GM18951 (cell line): Measurements from ENCODE around the gene USP30.
"Not testable (repeated sequence)": the region's sequence is repeated elsewhere in the genome, so short reads cannot be mapped to it uniquely, and the experiment has no call there.

Source experiments
- POLR2A ChIP-seq: IDR thresholded peaks from 4 replicates; pipeline ENCODE4 v1.6.1; 2011; ENCODE audit warnings: mild to moderate bottlenecking; ENCODE audit not compliant: insufficient read length, insufficient read depth; ENCODE audit errors: extremely low read depth
- in situ Hi-C: fragments of 300-500 bp; cut with MboI; formaldehyde crosslinking; loops from one replicate; pipeline ENCODE4 v1.12.0; 2022; ENCODE audit warnings: low sequenced_read_pairs, mixed read lengths, inconsistent platforms; ENCODE audit not compliant: unreplicated experiment

USP30 gene

GRCh38 chr12:109052414-109053323 is at the start of gene USP30:
Gene USP30, plus strand, starts transcription at chr12:109052576. Its CDS starts 103 bp downstream, at chr12:109052679.
- TF ChIP-seq POLR2A = peak; percentile 25
- in situ Hi-C loops = loop anchor here (25.0 kb wide), 1 partner anchor 390 kb away; no protein-coding TSS in a partner anchor

GRCh38 chr12:109004017-109004416 is 48.4 kb upstream of the USP30 start:
- in situ Hi-C loops = no loop called here
- no peak for TF ChIP-seq POLR2A

- TF ChIP-seq POLR2A = no peak
- in situ Hi-C loops = no loop called here
Observed at GRCh38 chr12:109009766-109010165, 42.6 kb upstream of the USP30 start.

GRCh38 chr12:109010259-109010658 is 42.1 kb upstream of the USP30 start:
- TF ChIP-seq POLR2A = no peak
- in situ Hi-C loops = no loop called here

GRCh38 chr12:109014984-109015765 is 37.2 kb upstream of the USP30 start:
- in situ Hi-C loops = no loop called here
- TF ChIP-seq POLR2A = no peak

- no peak for TF ChIP-seq POLR2A
- in situ Hi-C loops = no loop called here
Observed at GRCh38 chr12:109016016-109016415, 36.4 kb upstream of the USP30 start.

GRCh38 chr12:109016978-109017377 is 35.4 kb upstream of the USP30 start:
- in situ Hi-C loops = no loop called here
- TF ChIP-seq POLR2A = no peak

GRCh38 chr12:109018296-109018695 is 34.1 kb upstream of the USP30 start:
- TF ChIP-seq POLR2A = no peak
- in situ Hi-C loops = no loop called here

GRCh38 chr12:109020146-109020795 is 32.1 kb upstream of the USP30 start:
- TF ChIP-seq POLR2A = no peak
- in situ Hi-C loops = no loop called here

- no peak for TF ChIP-seq POLR2A
- in situ Hi-C loops = no loop called here
Observed at GRCh38 chr12:109020796-109021380, 31.5 kb upstream of the USP30 start, which contains the start of gene SVOP. Gene SVOP, minus strand, starts transcription at chr12:109021068. Its CDS starts 200 bp downstream, at chr12:109020868.

- in situ Hi-C loops = no loop called here
- no peak for TF ChIP-seq POLR2A
Observed at GRCh38 chr12:109027767-109028166, 24.6 kb upstream of the USP30 start.

GRCh38 chr12:109028624-109029023 is 23.8 kb upstream of the USP30 start:
- in situ Hi-C loops = not testable (repeated sequence)

- TF ChIP-seq POLR2A = no peak
- in situ Hi-C loops = no loop called here
Observed at GRCh38 chr12:109029411-109029810, 23.0 kb upstream of the USP30 start.
